HG02588 (cell line): ENCODE measurements around the gene PIGQ.
A peak's percentile ranks its signal among the peaks of the same experiment; 100 is the strongest.

Experiments
- ATAC-seq: cut with Tn5 transposase; IDR thresholded peaks from one replicate; pipeline ENCODE4 v1.9.1; 2021; ENCODE audit warnings: mild to moderate bottlenecking, moderate library complexity; ENCODE audit not compliant: unreplicated experiment

The PIGQ gene

DNA sequence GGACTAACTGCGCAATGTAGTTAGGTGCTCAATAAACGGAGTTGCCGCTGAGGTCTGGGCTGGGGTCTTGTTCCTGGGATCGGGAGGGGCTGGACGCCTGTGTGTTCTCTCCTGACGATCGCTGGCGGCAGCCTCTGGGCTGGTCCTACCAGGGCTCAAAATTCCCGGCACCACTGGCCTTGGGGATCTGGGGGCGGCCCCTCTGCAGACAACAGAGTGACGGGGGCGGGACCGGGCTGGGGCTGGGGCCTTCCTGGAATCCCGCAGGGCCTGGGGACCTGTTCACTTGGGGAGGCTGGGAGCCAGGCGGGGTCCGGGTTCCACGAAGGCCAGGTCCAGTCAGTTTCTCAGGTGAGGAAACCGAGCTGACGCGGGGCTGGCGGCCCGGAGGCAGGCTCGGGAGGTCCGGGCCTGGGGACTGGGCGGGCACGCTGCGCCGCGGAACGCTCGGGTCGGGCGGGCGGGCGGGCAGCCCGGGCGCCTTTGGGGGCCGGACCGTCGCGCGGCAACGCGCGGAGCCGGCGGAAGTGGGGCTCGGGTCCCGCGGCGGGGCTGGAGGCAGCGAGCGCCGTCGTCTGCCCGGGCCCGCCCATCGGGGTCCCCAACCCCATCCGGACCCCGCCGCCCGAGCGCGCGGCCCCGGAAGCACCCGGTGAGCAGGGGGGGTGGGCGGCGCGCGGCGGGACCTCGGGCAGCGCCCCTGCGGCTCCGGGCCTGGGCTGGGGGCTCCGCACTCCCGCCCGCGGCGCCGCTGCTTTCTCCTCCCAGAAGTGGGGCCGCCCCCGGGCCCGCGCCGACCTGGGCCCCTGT is at the start of gene PIGQ:
TSS of gene PIGQ (plus strand) at position 524 of the 810 bp plus-strand sequence. CDS start 4,107 bp downstream, outside the sequence.
- ATAC-seq, result no peak

DNA sequence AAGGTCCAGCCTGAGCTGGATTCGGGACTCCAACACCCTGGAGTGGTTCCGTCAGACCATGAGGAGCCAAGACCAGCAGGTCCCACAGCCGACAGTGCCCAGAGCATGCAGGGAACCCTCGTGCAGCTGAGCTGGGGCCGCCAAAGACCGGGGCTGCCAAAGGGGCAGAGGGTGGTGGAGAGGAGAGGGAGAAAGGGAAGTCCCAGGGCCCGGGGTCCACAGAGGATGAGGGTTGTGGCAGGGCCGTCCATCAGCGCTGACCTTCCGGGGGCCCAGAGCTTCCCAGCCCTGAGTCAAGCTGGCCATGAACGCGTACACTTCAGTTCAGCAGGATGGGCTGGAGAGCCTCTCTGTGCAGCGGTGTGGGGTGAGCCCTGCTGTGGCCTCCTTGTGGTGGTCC is 48.9 kb upstream of the PIGQ start:
- ATAC-seq, result no peak

DNA sequence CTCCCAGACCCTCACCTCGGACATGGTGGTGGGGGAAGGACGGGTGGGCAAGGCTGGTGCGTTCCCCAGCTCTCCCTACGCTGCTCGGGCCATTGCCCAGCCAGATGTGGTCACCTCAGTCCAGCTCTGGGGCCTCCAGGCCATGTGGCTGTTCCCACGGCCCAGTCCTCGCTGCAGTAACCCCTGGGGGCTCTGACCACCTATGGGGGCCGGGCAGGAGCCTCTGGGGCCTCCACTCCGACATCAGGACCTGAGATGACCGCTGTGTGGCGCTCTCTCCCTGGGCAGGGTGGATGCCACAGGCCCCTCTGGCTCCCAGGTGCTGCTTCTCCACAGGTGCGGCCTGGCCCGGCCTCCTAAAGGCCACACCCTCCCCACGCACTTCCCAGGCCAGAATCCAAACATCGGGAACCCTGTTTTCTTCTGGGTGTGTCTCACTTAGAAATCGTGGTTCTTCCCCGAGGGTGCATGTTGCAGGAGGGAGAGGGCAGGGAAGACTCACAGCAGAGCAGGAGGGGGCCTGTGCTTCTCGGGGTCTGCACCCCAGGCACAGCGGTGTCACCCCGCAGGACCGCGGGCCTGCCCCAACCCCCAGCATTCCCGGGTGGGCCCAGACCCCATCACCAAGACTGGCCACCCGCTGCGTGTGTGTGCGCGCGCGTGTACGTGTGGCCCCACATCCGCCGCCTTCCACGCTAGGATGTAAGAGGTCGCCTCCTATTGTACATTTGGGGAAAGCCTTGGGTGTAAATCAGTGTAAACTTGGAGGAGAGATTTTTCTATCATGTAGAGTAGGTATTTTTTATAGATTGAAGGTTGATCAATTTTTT is 48.2 kb upstream of the PIGQ start:
- no peak for ATAC-seq

DNA sequence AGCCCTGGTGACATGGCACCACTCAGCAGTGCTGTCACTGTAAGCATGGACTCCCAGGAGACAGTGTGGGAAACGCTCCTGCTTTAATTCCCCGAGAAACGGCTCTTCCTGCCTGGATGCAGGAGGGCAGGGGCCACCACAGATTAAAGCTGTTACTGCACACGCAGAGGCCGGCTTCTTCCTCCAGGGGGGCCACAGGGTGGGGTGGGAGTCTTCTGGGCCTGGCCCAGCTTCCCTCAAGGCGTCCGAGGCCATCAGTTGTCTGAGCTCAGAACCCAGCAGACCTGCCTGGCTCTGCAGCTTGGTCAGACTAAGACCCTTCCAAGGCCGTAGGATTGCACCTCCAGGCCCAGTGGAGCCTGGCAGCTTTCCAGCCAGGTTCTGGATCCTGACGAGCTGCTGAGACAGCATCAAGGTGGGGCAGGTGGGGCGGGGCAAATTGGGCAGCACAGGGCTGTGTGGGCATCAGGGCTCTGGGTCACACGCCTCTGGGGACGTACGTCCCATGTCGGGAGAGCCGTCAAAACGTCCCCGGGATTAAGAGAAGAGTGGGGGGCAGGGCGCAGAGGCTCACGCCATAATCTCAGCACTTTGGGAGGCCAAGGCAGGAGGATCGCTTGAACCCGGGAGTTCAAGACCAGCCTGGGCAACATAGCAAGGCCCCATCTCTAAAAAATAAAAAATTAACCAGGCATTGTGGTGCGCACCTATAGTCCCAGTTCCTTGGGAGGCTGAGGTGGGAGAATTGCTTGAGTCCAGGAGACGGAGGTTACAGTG is 47.3 kb upstream of the PIGQ start:
- no peak for ATAC-seq

DNA sequence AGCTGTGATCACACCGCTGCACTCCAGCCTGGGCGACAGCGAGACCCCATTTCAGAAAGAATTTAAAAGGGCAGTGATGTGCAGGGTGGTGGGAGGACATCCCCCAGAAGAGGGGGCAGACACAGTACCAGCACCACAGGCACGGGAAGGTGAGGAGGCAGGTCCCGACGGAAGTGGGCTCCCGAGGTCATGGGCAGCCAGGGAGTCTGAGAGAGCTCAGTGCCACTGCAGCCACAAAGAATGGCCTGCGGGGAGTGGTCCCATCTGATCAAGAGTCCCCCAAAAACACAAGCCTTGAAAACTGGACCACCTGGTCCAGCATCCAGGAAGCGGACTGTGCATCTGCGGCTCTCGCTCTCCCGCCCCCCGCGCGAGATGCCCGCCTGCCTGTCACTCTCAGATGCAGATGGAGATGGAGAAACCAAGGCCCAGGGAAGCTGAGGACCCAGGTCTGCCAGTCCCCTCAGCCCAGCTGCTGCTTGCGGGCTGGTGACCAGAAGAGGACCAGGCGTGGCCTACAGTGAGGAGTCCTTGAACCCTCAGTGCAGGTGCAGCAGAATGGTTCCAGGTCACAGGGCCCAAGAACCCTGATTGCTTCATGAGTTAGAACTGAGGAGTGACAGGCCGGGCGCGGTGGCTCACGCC is 46.5 kb upstream of the PIGQ start:
- no peak for ATAC-seq

DNA sequence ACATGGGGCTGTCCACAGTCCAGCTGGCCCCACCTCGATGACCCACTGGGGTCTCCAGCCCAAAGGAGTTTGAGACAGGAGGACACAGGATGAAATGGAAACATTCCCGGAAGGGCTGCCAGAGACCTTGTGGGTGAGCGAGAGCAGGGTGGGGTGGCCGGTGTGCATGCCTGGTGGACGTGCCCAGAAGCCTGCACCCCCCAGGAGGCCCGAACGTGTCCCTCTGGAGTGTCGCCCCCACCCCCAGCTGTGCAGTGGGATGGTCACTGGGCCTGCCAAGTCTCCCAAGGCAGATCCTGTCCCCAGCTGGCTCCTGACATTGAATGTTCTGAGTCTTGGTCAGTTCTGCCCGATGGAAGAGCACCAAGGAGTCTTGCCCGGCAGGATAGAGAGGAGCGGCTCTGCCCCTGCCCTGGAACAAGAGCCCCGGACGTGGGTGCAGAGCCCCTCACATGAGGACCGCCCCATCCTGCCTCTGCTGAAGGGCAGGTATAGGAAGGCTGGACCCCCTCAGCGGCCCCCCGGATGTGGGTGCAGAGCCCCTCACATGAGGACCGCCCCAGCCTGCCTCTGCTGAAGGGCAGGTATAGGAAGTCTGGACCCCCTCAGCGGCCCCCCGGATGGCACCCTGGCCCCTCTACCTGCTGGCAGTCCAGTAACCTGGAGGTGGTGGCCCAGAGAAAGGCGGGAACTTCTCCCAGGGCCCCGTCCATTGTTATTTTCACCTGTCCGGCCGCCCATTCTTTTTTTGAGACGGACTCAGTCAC is 45.3 kb upstream of the PIGQ start:
- no peak for ATAC-seq

DNA sequence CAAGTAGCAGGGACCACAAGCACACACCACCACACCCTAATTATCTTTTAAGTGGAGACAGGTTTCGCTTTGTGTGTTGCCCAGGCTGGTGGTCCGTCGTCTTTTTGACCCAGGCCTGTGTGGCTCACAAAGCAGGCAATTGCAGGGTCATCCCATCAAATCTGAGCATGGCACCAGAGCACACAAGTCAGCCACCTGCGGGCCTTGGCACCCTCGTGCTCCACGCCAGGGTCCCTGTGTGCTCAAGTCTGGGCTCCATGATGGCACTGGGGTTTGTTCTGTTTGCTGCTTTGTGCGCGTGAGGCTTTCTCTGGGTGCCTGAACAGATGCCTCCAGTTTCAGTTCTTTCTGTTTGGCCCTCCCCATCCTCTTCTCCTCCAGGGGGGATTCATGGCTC is 44.6 kb upstream of the PIGQ start:
- no peak for ATAC-seq

DNA sequence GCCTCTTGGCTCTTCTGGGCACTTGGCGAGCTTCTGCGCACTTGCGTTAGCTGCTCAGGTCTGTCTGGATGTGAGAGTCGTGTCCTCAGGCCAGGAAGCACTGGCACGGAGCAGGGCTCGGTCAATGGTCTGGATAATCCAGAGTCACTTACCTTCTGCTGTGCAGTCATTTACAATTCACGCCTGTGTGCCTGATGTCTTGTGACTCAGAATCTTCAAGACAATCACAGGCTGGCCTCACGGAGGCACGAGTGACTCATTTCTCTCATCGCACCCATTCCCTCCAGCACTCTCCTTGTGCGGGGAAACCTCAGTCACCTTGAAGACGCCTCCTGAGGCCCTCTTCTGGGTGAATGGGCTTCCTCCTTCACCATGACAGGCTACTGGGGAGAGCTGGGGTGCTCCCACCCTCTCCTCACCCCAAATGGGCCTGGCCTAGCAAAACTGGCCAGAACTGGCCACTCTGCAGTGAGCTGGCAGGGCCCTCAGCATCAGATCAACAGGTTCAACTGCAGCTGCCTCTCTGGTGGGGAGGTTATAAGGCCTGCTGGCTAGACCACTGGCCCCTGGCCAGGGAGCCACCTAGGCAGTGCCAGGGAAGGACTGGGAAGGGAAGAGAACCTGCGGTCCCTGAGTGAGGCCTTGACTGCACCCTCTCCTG is 44.1 kb upstream of the PIGQ start:
- ATAC-seq, result no peak

DNA sequence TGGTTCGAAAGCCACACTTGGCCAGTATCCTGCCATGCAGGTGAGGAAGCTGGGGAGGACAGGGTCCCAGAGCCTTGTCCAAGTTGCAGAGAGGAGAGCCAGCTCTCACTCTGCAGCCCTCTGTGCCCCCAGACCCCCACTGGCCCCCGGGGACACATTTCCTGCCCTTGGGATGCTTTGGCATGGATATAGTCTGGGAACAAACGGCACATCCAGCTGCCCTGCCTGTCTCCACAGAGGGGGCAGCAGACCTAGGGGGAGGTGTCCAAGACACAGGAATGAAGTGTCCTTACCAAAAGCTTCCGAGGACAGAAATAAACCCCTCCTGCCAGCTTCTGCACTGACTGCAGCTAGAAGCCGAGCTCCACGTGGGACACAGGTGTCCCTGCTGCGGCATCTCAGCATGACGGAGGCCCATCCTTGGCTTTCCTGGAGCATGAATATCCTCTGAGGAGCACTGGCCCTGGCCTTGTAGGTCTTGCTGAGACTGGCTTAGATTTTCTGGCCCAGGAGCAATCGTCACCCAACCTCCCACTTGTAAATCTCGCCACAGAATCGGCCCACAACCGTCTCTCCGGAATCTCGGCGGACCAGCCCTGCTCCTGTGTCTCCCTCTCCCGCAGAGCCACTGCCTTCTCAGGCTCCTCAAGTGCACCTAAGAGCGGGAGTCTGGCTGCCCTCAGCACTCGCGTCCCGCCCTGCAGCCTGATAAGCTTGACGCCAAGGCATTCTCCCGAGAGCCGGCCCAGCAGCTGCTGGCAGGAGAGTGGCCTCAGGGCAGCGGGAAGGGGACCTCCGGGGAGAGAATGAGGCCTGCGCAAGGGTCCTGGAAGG is 43.4 kb upstream of the PIGQ start:
- no peak for ATAC-seq

DNA sequence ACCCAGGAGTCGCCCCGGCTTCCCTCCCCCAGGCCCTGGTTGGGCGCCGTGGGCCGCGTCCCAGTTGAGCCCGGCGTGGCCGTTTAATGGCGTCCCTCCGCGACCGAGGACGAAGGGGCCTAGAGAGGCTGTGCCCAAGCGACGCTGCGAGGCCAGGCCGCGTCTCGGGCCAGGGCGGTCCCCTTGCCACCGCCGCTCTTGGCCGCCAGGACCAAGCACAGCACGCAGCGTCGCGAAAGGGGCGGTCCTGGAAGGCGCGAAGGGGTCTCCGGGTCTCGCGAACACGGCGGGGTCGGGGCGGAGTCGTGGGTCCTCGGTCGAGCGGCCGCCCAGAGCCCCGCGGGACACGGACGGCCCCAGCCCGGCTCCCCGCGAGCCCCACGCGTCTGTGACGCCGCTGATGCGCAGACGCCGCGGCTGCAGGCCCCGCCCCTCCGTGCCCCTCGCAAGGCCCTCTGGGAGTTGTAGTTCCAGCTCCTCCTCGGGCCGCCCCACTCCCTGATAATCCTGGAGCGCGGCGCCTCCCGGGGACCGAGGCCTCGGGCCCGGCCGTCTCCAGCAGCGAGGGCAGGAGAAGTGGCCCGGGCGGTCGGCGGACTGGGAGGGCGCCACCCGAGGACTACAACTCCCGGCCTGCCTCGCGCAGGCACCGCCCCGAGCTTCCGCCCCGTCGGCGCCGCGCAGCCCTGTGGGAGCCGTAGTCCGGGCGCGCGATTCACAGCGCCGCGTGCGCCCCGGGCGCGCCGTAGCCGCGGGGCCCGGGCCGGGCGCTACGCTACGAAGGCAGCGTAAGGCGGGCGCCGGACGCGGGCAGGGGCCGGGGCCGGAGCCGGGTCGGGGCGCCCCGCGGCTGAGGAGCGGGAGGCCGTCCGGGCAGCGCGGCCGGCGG is 42.5 kb upstream of the PIGQ start, which contains the start of gene CAPN15:
TSS of gene CAPN15 (plus strand) at position 698 of the 889 bp plus-strand sequence. CDS start 19,127 bp downstream, outside the sequence.
- peak; percentile 65 for ATAC-seq

DNA sequence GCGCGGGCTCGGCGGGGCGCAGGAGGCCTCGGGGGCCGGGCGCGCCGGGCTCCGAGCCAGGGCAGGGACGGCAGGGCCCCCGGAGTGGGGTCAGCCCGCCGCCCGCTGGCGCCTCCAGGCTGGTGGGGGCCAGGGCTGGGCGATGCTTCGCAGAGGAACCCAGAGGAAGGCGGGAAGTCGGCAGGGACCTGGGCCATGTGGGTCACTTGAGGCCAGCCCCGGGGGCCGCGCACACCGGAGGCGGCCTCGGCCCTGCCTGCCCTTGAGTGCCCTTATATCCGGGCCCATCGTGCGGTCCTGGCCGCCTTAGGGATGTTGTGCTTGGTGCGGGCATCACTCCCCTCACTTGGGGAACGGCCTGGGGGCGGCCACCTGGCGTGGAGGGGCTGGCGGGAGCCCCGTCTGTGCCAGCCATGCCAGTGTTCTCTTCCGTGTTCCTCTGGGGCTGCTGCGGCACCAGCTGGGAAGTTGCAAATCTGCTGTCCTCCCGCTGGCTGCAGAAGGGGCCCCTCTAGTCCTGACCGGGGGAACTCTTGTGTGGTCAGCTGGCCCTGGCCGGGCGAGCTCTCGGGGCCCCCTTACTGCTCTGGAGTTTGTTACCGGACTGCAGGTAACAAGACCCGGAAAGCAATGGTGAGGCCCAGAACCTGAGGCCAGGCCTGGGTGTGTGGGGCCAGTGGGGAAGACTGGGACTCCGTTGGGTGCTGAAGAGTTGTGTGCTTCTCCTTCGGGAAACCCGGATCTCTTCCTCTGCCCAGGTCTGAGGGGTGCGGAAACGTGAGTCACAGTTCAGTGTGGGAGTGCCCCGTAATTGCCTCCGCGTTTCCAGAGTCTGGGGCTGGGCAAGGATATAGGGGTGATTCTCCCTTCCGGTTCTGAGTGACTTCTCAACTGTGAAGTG is 41.4 kb upstream of the PIGQ start:
- ATAC-seq, result peak; percentile 5

DNA sequence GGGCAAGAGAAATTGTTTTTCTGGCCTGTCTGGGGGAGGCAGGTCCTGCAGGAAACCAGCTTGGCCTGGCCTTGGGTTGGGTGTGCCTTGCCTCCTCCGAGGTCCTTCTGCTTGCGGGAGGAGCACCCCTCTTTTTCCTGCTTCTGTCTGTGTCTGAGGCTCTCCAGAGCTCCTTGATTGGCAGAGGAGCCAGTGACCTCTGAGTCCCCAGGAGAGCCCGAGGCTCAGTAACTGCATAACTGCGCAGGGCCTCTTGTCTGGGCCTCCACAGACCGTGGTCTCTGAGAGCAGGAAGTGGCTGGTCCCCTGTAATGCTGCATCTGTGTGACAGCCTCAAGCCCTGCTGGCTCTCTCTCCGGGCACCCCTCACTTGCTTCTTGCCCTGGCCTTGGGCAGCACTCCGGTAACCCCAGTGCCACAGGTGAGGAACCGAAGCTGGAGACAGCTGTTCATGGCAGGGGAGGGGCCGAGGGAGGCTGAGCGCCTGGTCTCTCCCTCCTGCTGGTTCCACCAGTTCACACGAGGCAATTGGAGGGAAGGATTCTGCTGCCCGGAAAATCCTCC is 40.7 kb upstream of the PIGQ start:
- ATAC-seq, result no peak

DNA sequence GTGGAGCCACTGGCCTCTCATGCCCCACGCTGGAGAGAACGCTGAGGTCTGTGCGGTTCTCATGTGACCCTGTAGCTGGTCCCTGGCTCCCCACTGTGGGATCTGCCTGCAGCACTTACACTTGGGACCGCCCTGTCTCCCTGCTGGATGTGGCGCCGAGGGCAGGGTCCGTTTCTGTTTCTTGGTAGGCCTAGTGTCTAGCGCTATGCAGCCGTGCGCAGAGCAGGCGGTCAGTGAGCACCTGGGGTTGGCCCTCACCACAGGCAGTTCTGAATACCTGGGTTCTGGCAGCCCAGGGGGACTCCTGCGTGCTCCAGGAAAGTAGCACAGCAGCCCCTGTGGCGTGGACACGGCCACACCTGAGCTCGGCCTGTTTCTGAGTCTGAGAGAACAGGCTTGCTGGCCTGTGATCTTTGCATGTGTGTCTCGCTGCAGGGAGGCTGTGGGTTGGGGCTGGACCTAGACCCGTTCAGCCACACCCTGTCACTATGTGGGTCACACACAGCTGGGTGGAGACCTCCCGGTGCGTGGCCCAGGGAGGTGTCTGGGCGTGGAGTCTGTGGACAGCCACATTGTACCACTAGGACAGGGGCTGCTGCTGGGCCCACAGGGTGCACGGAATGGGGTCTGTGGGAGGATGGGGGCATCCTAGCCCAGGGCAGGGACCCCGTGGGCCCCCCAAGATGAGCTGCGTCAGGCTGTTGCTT is 39.5 kb upstream of the PIGQ start:
- no peak for ATAC-seq

DNA sequence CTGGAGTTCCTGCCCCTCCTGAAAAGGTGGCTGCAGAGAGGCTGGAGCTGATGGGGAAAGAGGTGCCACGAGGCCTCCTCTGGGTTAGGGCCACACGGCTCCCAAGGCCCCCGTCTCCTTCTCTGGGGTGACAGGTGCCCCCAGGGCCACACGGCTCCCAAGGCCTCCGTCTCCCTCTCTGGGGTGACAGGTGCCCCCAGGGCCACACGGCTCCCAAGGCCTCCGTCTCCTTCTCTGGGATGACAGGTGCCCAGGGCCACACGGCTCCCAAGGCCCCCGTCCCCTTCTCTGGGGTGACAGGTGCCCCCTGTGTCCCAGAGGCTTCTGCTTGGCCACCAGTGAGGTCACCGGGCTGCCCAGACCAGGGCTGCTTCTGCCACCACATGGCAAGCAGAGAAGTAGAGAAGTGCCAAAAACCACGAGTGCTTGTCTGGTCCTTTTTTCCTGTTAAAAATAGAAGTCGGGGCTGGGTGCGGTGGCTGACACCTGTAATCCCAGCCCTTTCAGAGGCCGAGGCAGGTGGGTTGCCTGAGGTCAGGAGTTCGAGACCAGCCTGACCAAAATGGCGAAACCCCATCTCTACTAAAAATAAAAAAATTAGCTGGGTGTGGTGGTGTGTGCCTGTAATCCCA is 38.2 kb upstream of the PIGQ start:
- ATAC-seq, result no peak
